Suprapubic skin (tissue), 4 donors: ENCODE measurements around the gene ARMC2.

Experiments used
- CTCF ChIP-seq, 2 donors: fragments of 200-600 bp in 1 of 2; fragments of 450-650 bp in 1 of 2; sonication (generic) in 1 of 2; IDR thresholded peaks; one replicate each; pipeline ENCODE4 v1.5.1; 2016 to 2019; ENCODE audit warnings: antibody characterized with exemption in 2 of 2, mild to moderate bottlenecking in 1 of 2, moderate library complexity in 1 of 2
- EP300 ChIP-seq: sonication (generic); formaldehyde crosslinking; IDR thresholded peaks from one replicate; pipeline ENCODE4 v1.6.1; 2017; ENCODE audit warnings: antibody characterized with exemption
- POLR2A ChIP-seq, 2 donors: fragments of 450-650 bp; IDR thresholded peaks; one replicate each; pipeline ENCODE4 v1.6.1; 2017; ENCODE audit warnings: antibody characterized with exemption in 2 of 2, mild to moderate bottlenecking in 2 of 2, moderate library complexity in 2 of 2
- POLR2AphosphoS5 ChIP-seq, 3 donors: sonication (generic); formaldehyde crosslinking; IDR thresholded peaks; one replicate each; pipeline ENCODE4 v1.6.1; 2017; ENCODE audit warnings: antibody characterized with exemption in 3 of 3

- TF ChIP-seq CTCF (IDR thresholded peaks at IDR 0.05) (no peak), POLR2A (IDR thresholded peaks at IDR 0.05) (no peak), EP300 (no peak), POLR2AphosphoS5 (IDR thresholded peaks at IDR 0.05) (no peak)
Observed at GRCh38 chr6:108937170-108937569, 88.9 kb downstream of the ARMC2 start.
